Right hindlimb (tissue), 1 donor: Measurements from ENCODE around the gene PRMT7.

Source experiments
- DNase-seq: peaks from one replicate; pipeline ENCODE4 v3.0.0-alpha.2; 2018

The PRMT7 gene

GRCh38 chr16:68400083-68400923, 89.5 kb downstream of the PRMT7 start:
- no peak for DNase-seq

DNA sequence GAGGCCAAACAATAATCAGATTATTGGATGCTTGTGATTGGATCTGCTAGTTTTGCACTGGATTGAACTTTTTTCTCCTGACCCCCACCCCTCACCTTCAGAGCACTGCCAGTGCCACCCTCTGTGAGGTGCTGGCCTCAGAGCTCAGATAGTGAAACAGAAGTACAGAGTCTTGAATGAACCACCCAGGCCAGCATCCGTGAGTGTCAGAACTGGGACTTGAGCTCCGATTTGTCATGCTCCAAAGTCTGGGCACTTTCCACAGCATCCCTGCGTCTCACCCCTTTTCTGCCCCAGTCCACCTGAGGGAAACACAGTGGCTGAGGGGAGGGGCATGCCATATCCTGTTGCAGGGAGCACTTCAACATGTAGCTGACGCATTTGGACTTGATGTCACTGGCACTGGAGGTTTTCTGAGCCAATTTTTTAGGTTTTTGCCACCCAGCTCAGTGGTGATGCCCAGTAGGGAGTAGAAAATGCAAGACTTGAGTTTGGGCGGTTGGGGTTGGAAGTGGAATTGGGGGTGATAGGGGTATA, 90.2 kb downstream of the PRMT7 start:
- DNase-seq, result no peak

DNA sequence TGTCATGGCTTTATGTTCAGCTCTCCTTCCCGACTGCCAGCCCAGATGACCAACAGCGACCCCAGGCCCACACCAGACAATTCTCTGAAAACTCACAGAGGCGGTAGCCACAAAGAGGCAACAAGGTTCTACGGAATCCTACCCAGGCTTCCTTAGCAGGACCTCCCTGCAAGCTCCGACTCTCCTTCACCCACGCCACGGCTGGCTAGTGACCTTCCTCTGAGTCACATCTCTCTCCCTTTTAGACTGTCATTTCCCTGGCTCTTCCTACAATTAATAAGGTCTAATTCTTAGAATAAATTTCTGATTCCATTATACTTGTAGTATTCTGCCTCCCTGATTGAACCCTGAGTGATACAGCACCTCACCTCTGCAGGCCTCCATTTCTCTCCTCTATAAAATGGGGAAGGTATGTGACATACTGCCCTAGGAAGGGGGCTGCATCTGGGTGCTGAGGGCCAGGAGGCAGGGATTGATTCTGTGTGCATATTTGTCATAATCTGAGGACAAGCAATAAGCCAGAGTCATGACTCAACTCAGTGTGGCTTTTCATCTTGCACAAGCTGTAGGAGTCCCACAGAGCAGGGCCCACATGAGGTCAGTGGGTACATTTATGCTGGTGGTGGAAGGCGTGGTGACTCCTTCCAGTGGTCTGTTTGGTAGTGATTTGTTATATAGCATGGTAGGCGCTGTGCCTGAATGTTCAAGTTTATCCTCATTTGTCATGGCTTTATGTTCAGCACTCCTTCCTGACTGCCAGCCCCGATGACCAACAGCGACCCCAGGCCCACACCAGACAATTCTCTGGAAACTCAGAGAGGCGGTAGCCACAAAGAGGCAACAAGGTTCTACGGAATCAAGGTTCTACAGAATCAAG, 91.3 kb downstream of the PRMT7 start:
- no peak for DNase-seq

GRCh38 chr16:68402748-68403040, 91.9 kb downstream of the PRMT7 start:
- DNase-seq, result no peak

- DNase-seq, result no peak
Measured at GRCh38 chr16:68403177-68403576, 92.4 kb downstream of the PRMT7 start.

DNA sequence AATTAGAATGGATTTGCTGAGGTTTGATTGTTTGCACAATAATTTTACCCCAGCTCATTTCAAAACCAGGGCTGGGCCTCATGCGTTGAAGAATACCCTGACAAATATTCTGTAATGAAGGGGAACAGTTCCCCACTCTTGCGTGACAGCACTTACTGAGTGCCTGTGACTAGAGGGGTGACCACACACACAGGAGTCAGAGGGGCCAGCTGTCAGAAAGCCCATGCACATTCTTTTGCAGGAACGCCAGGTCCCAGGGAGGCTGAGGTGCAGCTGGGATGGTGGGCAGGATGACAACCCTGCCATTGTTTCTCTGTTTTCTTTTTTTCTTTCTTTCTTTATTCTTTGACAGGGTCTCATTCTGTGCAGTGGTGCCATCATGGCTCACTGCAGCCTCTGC, 92.9 kb downstream of the PRMT7 start:
- DNase-seq, result no peak

DNA sequence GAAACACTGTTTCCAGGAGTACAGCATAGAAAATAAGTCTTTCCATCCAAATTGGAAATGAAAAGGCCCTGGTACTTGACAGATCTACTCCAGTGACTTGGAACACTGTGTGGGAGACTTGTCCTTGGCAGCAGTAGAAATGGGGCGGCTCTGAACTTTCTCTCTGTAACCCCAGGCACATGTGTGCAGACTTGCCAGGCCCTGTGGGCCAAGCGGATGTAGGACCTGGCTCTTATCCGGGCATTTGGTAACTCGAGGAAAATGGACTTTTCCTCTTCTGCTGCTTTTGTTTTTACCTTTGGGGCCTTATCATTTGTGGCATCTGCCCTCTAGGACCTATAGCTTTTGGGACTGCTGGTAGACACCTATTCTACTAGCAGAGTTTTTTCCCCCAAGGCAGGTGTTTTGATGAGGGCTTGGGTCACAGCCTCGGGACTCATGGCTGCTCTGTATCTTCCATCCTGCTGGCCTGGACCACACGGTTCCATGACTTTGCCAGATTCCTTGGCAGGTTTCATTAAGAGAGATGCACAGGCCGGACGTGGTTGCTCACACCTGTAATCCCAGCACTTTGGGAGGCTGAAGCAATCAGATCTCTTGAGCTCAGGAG, 94.0 kb downstream of the PRMT7 start:
- DNase-seq, result no peak

GRCh38 chr16:68406458-68407152, 95.8 kb downstream of the PRMT7 start:
- peak; percentile 39 for DNase-seq
